ENCODE data around the gene TPSD1. TPM values are rescaled to one million over a fixed set of nuclear protein-coding genes. Genes with fewer than 3 reads are reported as not detected.

The TPSD1 gene
- total and polyA plus RNA-seq, 2 experiments from 2014 or later = not detected

- no peak for DNase-seq (ENCODE audit: low spot score)
- 84% methylated on average over 9 of the region's 9 CpGs for WGBS (ENCODE audit: low lambda C conversion rate, missing lambda C conversion rate)
Observed at GRCh38 chr16:1272453-1273198, 16.8 kb downstream of the TPSD1 start.

GRCh38 chr16:1273816-1274215 is 17.9 kb downstream of the TPSD1 start:
- TF ChIP-seq CTCF (IDR thresholded peaks at IDR 0.05; ENCODE audit: poor library complexity) (no peak), EZH2 (IDR thresholded peaks at IDR 0.05; ENCODE audit: borderline replicate concordance) (no peak), EZH2phosphoT487 (IDR thresholded peaks at IDR 0.05; ENCODE audit: low read depth, severe bottlenecking, unreplicated experiment) (no peak)
- no peaks in the 10 kb centered on the region for H3K9me2 ChIP-seq (replicated peaks; ENCODE audit: insufficient read depth)
- no peak overlapping the region for H3K27ac ChIP-seq
- H3K79me2 ChIP-seq = no peaks in the 10 kb centered on the region
- no peaks in the 10 kb centered on the region for H4K20me1 ChIP-seq (ENCODE audit: insufficient read depth, poor library complexity, severe bottlenecking)
- H3K27me3 ChIP-seq = no peaks in the 10 kb centered on the region
- no peak for DNase-seq (ENCODE audit: low spot score)
- no peak overlapping the region for H3K4me3 ChIP-seq
- H3K4me2 ChIP-seq = no peak overlapping the region
- no peak overlapping the region for H2AFZ ChIP-seq
- H3K36me3 ChIP-seq (replicated peaks; ENCODE audit: insufficient read depth, low read depth) = no peaks in the 10 kb centered on the region
- peaks cover 13% of the 10 kb centered on the region for H3K4me1 ChIP-seq (ENCODE audit: insufficient read depth)
- no peaks in the 10 kb centered on the region for H3K9me3 ChIP-seq (ENCODE audit: low read depth)
- 92% methylated on average over 15 of the region's 15 CpGs for WGBS (ENCODE audit: low lambda C conversion rate, missing lambda C conversion rate)

More at GRCh38 chr16:1272453-1273198, 16.8 kb downstream of the TPSD1 start:
- H3K9me2 ChIP-seq (replicated peaks; ENCODE audit: insufficient read depth) = no peaks in the 10 kb centered on the region
- H2AFZ ChIP-seq = no peak overlapping the region
- no peak overlapping the region for H3K4me3 ChIP-seq
- H3K4me1 ChIP-seq (ENCODE audit: insufficient read depth) = peaks cover 7% of the 10 kb centered on the region
- no peak for TF ChIP-seq CTCF (IDR thresholded peaks at IDR 0.05; ENCODE audit: poor library complexity)
- no peaks in the 10 kb centered on the region for H3K36me3 ChIP-seq (replicated peaks; ENCODE audit: insufficient read depth, low read depth)
- H3K4me2 ChIP-seq = no peak overlapping the region
- no peak overlapping the region for H3K27ac ChIP-seq
- H3K27me3 ChIP-seq = no peaks in the 10 kb centered on the region
- no peaks in the 10 kb centered on the region for H3K79me2 ChIP-seq
- H4K20me1 ChIP-seq (ENCODE audit: insufficient read depth, poor library complexity, severe bottlenecking) = no peaks in the 10 kb centered on the region
- no peaks in the 10 kb centered on the region for H3K9me3 ChIP-seq (ENCODE audit: low read depth)

GRCh38 chr16:1274767-1275166 is 18.9 kb downstream of the TPSD1 start:
- Histone ChIP-seq H3K36me3 (replicated peaks; ENCODE audit: insufficient read depth, low read depth) (no peaks in the 10 kb centered on the region), H4K20me1 (ENCODE audit: insufficient read depth, poor library complexity, severe bottlenecking) (no peaks in the 10 kb centered on the region), H2AFZ (no peak overlapping the region), H3K27ac (no peak overlapping the region), H3K4me2 (no peak overlapping the region), H3K9me2 (replicated peaks; ENCODE audit: insufficient read depth) (no peaks in the 10 kb centered on the region), H3K9me3 (ENCODE audit: low read depth) (no peaks in the 10 kb centered on the region), H3K79me2 (no peaks in the 10 kb centered on the region), H3K4me1 (ENCODE audit: insufficient read depth) (peaks cover 13% of the 10 kb centered on the region), H3K27me3 (no peaks in the 10 kb centered on the region), H3K4me3 (no peak overlapping the region)
- no peak for TF ChIP-seq EZH2 (IDR thresholded peaks at IDR 0.05; ENCODE audit: borderline replicate concordance)
- no peak for TF ChIP-seq CTCF (IDR thresholded peaks at IDR 0.05; ENCODE audit: poor library complexity)
- no peak for TF ChIP-seq EZH2phosphoT487 (IDR thresholded peaks at IDR 0.05; ENCODE audit: low read depth, severe bottlenecking, unreplicated experiment)
- 94% methylated on average over 7 of the region's 7 CpGs for WGBS (ENCODE audit: low lambda C conversion rate, missing lambda C conversion rate)
- DNase-seq (ENCODE audit: low spot score) = no peak
